Non-pigmented ciliary epithelial cell (primary cell): Measurements from ENCODE around the gene TAX1BP1.

Experiments
- DNase-seq: peaks from one replicate; pipeline ENCODE4 v3.0.0-alpha.2; 2010; ENCODE audit warnings: low read depth

Gene TAX1BP1

DNA sequence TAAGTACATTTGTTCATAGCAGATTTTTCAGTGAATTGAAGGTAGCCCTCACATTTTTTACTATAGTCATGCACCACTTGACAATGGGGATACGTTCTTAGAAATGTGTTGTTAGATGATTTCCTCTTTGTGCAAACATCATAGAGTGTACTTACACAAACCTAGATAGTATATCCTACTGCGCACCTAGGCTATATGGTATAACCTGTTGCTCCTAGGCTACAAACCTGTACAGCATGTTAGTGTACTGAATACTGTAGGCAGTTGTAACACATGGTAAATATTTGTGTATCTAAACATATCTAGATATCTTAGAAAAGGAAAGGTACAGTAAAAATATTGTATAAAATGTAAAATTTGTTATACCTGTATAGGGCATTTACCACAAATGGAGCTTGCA is 41.2 kb downstream of the TAX1BP1 start:
- no peak for DNase-seq

- DNase-seq = no peak
Observed at GRCh38 chr7:27782849-27783248, 42.9 kb downstream of the TAX1BP1 start.

DNA sequence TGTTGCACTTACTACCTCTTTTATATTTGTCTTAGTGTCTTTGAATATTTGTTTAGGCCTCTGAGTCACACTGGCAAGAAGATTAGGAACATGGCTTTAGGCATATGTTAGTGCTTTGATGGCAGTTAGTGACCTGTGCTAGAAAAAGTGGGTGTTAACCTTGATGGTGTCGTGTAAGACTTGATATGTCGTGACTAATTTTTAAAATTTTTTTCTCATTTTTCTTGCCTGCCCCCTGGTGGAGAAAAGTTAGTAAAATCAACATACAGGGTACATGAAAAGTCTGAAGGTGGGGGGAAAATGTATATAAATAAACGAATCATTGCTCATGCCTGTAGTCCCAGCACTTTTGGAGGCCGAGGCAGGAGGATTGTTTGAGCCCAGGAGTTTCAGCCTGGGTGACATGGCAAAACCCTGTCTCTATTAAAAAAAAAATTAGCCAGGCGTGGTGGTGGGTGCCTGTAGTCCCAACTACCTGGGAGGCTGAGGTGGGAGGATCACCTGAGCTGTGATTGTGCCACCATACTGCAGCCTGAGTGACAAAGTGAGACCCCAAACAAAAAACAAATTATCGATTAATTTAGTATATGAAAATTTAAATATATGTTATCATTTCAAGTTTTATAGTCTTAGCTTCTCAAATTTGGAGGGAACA is 44.6 kb downstream of the TAX1BP1 start:
- no peak for DNase-seq

DNA sequence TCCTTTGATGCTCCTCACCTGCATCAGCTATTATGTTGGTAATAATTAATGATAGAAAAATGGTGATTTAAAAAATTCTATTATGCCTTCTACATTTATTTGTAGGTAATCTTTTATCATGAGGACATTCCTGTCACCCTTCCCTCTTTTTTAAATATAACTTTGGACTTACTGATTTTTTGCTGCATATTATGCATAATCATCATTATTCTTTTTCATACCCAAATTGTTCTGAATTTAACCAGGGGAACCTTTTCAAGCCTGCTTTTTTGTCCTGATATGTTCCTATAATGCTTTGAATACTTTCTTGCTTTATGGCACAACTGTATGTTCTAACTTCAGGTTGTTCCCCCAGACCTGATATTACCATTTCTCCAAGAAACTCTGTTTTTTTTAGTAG is 48.5 kb downstream of the TAX1BP1 start:
- no peak for DNase-seq

DNA sequence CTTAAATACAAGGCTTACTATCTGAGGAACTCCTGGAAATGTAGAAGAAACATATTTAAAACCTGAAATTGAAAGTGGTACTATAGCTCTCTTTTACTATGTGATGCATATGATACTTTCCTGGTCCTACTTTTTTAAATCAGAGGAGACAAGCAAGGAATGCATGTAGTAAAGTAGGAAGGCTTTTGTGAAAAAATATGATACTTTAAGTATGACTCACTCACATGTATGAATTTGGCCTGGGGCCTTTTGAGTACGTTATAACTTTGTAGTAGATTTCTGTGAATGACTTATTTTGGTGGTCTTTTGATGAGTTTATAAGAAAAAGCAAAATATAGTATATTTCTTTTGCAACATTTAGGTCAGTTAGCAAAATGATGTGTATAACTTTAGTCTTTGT is 53.8 kb downstream of the TAX1BP1 start:
- peak; percentile 17 for DNase-seq

DNA sequence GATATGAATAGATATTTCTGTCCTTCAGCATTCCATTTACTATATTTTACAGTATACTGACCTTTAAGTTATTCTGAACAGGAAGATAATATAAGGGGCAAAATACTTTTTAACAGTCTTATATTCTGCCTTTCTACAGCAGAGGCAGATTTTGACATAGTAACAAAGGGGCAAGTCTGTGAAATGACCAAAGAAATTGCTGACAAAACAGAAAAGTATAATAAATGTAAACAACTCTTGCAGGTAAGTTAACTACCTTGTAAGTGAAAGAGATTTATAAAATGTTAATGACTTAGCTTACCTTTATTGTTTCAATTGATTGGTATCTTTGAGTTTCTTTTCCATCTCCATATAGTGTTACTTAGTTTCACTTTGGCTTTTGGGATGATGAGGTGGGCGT is 56.0 kb downstream of the TAX1BP1 start:
- no peak for DNase-seq

- no peak for DNase-seq
Observed at GRCh38 chr7:27799212-27799611, 59.2 kb downstream of the TAX1BP1 start.

DNA sequence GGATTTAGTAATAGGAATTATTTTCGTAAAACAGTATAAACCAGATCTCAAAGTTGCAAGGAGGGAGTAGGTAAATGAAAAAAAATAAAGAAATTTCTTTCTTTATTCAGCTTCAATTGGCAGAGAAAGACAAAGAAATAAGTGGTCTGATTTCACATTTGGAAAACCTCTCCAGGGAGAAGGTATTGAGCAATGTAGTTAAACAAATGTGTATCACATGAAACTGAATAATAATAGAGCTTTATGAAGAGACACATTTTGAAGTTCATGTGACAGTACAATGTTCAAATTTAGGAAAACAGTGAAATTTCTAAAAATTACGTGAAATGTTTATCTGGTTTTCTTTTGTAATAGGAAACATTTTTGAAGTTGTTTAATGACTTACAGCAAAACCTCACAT is 63.0 kb downstream of the TAX1BP1 start:
- DNase-seq = no peak

DNA sequence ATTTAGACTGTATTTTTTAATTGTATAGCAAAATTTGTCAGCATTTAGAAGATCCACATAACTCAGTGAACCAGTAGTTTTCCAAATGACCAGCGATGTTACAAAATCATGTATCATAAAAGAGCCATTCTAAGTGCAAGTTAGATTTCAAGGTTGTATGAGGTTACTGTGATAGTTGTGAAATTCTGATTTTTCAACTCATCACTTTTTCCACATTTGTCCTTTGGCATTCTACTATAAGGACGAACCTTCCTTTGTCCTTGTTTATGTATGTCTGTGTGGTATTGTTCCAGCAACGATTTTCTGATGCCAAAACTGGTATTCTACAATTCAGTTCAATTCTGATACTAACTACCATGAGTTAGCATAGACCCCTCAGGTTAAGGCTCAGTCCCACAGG is 64.2 kb downstream of the TAX1BP1 start:
- no peak for DNase-seq

DNA sequence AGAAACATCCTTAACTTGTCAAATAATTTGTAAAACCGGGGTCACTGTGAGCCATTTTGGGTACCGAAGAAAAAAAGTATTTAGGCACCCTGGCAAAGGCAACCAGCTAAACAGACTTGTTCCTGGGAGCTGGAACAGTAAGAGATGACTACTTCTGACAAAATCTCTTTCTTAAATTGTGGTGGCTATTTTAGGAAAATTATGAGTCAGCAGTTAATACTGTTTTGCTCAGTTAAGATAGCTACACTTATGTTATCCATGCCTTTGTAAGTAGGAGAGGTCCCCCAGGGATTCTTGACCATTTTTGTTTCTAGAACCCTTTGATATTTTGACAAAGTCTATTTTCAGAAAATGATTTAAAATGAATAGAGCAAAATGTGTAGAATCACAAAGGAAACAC is 68.7 kb downstream of the TAX1BP1 start:
- peak; percentile 43 for DNase-seq

GRCh38 chr7:27810186-27810585 is 70.2 kb downstream of the TAX1BP1 start:
- DNase-seq = no peak

DNA sequence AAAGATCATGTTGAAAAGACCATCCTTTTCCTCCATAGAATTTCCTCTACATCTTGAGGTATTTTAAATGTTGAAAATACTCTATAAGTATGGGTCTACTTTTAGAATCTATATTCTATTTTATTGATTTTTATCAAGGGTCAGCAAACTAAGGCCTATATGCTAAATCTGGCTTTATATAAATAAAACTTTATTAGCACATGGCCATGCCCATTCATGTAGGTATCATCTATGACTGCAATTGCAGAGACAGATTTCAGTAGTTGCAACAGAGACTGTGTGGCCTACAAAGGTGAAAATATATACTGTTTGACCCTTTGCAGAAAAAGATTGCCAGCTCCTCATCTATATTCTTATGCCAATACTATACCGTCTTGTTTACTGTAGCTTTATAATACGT is 72.7 kb downstream of the TAX1BP1 start:
- no peak for DNase-seq

GRCh38 chr7:27822245-27822644 is 82.3 kb downstream of the TAX1BP1 start:
- DNase-seq = no peak

DNA sequence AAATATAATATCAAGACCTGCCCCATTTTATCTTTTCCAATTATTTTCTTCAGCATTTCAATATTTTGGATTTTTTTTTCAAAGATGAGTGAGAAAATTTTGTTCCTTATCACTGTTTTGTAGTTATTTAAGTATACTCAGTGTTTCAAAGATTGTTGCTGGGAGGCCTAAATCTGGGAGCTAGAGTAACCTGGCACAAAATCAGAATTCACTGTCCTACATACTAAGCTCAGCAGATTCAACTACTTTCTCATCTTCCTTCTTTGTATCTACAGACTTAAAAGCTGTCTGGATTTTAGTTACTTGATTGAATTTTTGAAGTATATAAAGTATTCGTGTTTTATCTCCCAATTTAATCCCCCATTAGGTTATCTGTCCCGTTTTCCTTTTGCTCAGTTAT is 85.9 kb downstream of the TAX1BP1 start:
- no peak for DNase-seq

- no peak for DNase-seq
Observed at GRCh38 chr7:27826357-27826756, 86.4 kb downstream of the TAX1BP1 start.

GRCh38 chr7:27834179-27834921 is 94.4 kb downstream of the TAX1BP1 start:
- no peak for DNase-seq

DNA sequence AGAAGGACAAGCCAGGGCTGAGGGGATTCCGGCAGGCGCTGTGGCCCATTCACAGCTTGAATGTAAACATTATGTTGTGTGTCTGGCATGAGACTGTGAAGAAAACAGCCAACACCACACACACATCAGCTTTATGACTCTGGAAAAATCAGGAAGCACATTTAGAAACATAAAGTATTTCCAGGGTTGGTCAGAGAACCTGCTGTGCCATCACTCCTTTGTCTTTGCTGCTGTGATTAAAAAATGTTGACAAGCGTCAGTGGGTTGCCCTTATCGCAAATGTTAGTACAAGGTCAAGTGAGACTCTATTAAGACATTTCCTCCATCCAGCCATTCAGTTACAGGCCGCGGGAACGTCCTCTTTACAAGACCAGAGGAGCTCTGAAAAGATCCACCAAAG is 95.4 kb downstream of the TAX1BP1 start:
- no peak for DNase-seq

GRCh38 chr7:27836536-27836935 is 96.6 kb downstream of the TAX1BP1 start:
- DNase-seq = no peak

DNA sequence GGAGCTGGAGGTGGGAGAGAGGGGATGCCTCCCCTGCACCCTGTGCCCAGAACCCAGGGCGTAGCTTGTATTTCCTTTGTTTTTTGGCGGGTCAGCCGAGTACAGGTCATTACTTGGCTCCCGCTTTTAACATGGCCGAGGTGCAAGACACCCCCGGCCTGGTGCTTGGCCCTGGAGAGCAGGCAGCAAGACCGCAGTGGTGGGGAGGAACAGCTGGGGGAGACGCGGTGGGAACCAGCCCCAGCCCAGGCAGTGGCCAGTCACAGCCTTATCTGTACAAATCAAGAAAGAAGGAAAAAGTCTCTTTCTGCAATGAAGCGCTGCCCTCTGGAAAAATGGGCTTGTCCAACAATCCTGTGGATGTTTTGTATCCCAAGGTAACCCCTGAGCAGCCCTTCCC is 99.1 kb downstream of the TAX1BP1 start:
- DNase-seq = no peak

DNA sequence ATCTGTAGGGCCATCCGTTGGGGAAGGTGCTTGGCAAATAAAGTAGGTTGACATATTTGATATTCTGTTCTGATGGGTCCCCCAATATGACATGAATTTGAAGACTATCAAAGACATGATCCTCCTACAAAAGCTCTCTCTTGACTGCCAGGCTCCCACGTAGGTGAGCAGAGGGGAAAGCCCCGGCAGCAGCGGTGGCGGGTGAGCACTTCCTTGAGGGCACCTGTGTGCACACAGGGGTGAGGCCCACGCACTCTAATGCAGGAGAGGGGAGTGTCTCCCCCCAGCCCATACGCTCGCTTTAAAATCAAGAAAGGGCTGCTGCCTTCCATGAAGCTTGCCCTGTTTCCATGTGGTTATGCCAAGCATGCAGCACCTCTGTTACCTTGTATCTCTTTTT is 100.4 kb downstream of the TAX1BP1 start:
- DNase-seq = no peak

DNA sequence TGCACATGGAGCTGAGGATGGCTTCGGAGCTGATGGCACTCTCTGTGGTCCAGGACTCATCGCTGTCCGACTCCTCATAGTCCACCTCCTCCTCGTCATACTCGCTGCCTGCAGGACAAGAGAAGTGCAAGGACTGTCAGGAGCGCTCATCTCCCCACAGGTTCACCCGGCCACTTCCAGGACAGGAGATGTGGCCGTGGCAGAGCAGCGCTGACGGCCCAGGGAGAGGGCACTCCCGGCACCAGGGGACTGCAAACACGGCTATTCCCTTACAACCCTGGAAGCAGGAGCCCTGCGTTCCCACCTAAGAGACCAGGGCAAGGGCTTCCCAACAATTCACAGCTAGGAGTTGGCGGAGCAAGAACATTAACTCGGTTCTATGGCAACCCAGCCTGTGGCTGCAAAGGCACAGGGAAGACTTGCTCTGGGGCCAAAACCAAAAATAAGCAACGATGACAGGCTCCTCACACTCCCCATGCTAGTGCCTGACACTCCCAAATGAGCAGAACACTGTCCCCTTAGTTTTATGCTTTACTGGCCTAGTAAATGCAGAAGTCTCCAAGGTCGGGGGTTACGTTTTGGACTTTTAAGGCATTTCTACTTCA is 100.9 kb downstream of the TAX1BP1 start:
- DNase-seq = no peak

DNA sequence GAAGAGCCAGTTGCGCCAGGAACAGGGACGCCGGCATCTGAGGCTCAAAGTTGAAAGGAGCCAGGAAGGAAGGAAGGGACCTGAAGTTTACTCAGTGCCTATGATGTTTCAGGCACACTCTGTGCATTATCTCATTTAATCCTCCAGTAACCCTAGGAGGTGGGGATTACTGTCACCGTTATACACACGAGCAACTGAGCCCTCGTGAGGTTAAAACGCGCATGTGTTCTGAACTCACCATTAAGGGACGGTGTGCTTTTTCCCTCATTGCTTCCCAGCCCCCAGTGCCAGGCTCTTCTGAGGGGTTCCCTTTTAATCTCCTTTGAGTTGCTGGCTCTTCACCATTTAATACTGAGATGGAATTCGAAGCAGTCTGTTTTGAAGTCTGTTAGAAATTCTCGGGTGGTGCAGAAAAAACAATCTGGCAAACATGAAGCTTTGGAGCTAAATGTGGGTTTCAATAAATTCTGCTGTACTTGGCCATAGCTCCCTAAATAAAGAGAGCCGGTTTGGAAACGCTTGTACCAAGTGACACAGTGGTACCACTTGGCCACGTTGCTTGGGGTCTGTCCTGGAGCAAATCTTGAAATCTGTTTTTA is 102.2 kb downstream of the TAX1BP1 start:
- DNase-seq = no peak

DNA sequence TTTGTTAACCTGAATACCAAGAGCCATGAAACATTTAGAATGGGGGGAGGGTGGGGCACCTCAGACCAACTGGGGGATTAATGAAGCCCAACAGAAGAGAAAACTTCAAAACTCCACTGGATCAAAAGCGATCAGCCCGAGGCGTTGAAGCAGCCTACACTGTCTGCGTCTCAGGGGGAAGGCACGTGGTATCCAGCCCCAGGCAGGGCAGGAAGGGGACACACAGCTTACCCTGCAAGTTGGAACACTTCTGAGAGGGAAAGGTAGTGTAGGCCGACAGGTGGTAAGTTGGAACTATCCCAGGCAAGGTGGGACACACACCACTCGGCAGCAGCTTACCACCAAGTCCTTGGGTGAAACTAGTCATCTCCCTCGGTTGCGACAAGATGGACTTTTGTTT is 102.9 kb downstream of the TAX1BP1 start:
- no peak for DNase-seq
